HG03045 (cell line): ENCODE data around the gene CHST8.
"Not testable (repeated sequence)": the region's sequence is repeated elsewhere in the genome, so short reads cannot be mapped to it uniquely, and the experiment has no call there.

ENCODE experiments used
- ATAC-seq: cut with Tn5 transposase; IDR thresholded peaks from one replicate; pipeline ENCODE4 v1.9.1; 2021; ENCODE audit warnings: mild to moderate bottlenecking, moderate library complexity; ENCODE audit not compliant: unreplicated experiment

Gene CHST8, protein sequence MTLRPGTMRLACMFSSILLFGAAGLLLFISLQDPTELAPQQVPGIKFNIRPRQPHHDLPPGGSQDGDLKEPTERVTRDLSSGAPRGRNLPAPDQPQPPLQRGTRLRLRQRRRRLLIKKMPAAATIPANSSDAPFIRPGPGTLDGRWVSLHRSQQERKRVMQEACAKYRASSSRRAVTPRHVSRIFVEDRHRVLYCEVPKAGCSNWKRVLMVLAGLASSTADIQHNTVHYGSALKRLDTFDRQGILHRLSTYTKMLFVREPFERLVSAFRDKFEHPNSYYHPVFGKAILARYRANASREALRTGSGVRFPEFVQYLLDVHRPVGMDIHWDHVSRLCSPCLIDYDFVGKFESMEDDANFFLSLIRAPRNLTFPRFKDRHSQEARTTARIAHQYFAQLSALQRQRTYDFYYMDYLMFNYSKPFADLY

DNA sequence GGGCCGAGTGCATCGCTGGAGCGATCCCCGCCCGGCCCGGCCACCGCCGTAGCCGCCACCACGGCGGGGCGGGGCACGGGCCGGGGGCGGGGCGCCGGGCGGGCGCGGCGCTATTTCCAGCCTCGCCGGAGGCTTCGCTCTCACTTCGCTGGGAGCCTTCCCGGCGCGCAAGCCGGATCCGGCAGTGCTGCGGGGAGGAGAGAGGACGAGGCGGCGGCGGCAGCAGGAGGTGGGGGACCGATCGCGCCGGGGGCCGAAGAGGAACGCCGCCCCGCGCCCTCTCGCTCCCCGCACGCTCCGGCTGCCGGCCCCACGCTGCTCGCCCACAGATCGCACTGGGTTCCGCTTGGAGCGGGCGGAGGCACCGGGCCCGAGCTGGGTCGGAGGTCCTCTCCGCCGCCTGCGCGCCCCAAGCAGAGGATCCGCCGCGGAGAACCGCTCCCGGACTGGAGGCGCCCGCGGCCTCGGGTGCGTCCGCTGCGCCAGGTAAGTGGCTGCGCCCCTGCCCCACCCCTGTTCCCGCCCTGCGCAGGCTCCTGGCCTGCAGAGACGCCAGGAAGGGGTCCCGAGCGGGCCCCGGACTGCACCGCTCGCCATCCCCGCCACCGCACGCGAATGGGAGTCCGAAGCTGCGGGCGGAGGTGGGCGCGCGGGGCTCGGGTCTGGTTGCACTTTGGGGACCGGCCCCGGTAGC is at the start of gene CHST8:
CHST8 (plus strand) TSS at position 143 of the 694 bp plus-strand sequence. CDS start 67,309 bp downstream, outside the sequence.
- no peak for ATAC-seq

DNA sequence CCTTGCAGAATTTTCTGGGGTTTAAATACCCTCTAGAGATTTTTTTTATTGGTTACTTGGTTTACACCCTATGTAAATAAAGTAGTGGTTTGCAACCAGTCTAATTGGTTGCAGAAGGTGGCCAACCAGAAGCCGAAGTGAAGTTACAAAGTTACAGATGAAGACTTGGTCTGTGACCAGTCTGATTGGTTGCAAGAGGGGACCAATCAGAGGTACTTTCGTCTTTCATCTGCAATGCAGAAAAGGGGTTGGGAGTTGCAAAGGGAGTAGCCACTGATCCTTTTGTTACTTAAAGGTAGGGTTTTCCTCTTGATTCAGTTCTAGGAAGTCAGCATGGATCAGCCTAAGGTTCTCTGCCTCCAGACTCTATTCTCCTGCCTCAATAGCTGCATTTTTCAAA is 48.8 kb upstream of the CHST8 start:
- ATAC-seq = no peak

DNA sequence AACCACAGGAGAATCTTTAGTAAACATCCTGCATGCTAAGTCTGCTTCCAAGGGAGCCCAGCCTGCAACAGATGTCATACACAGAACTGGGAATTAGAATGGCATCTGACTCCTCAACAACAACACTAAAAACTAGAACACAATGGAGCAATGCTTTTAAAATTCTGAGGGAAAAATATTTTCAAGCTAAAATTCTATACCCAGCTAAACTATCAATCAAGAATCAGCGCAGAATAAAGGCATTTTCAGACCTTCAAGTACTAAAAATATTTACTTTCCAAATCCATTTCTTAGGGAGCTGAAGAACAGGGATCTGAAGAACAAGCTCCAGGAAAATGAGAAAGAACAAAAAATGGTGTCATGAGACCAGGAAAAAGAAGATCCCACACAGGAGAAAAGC is 46.9 kb upstream of the CHST8 start:
- no peak for ATAC-seq

DNA sequence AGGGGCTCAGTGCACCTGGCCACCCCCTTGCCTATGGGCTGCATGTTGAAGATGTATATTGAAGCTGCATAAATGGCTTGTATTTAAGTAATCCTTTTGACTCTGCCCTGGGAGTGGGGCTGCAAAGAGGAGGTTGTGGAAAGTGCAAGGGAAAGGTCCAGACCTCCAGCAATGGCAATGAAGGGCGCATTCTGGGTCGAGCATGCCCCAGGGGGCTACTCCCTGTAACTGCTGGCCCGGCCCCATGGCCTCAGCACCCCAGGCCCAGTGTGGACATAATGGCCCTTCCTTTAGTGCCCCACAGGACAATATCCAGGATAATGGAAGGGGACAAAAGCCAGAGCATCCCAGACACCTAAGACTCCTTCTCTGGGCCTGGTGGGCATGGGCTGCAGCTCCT is 43.1 kb upstream of the CHST8 start:
- ATAC-seq = no peak

DNA sequence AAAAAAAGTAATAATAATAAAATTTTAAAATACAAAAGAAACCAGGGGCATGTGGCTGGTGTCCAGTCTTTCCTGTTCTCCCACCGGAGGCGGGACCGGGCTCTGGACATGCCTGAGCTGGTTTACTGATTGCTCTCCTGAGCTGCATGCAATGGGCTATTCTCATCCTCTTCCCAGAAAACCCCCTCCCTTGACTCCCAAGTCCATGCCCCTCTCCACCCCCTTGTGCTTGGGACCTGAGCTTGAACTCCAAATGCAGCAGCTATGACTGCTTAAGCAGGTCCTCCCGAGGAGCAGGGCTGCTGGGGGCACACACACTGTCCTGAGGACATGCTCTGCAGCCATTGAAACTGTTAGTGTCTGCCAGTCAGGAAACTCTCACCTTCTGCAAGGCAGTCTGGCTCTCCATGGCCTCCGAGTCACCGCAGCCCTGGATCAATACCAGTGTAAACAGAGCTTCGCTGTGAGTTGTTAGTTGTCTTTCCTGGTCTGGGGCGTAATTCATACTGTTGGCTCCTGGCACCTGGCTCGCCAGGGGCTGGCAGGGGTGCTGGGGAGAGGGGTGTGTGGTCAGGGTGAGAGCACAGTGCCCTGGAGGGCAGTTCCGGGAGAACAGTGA is 41.6 kb upstream of the CHST8 start:
- no peak for ATAC-seq

DNA sequence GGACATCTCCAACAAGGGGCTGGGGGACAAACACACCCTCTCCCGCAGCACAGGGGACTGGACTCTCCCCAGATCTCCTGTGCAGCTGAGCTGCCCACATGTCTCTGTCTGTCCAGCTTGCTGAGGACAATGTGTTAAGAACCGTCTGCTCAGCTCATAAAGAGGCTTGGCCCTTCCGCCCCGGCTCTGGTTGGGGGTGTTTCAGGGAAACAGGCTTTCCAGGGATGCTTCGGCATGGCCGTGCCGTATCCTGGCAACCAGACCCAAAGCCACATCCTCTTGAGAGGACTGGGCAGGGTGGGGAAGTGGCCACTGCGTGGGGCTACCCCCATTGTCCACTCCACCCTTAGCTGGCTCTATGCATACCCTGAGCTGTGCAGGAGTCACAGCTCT is 41.1 kb upstream of the CHST8 start:
- no peak for ATAC-seq

DNA sequence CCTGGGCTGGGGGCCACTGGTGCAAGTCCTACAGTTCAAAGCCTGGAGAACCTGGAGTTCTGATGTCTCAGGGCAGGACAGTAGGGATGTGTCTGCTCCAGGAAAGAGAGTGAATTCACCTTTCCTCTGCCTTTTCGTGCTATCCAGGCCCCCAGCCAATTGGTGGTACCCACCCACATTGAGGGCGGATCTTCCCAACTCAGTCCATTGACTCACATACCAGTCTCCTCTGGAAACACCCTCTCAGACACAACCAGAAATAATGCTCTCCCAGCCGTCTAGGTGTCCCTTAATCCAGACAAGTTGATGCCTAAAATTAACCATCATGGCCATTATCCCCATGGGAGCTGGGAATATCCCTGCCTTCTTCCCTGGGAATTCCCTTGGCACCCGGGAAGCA is 38.8 kb upstream of the CHST8 start:
- no peak for ATAC-seq

DNA sequence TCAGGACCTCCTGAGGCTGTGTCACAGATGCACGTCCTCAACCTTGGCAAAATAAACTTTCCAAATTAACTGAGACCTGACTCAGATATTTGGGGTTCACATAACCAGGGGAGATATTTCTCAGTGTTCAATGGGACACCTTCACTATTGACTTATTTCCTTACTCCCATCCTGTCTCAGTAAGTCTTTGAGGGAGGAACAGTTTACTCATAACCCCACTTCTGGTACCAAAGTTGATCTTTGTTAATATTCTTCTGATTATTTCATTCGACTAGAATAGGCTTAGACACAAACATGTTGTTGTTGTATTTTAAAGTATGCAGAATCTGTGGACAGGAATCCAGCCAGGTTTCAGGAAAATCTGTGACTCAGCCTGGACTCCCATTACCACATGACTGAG is 34.6 kb upstream of the CHST8 start:
- ATAC-seq = no peak

DNA sequence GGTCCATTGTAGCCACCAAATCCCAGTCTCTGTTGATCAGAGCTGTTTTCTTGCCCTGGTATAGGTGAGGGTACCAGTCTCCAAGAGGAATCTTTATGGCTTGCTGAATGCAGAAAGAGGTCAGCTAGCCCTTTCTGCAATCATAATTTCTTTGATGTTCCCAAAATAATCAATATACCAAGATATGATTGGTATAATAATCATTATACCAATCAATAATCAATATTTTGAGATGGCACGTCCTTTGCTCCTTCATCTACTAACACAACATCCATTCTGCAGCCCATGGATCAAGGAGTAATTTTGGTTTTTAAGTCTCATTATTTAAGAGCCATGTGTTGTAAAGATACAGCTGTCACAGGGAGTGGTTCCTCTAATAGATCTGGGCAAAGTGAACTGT is 31.5 kb upstream of the CHST8 start:
- no peak for ATAC-seq

DNA sequence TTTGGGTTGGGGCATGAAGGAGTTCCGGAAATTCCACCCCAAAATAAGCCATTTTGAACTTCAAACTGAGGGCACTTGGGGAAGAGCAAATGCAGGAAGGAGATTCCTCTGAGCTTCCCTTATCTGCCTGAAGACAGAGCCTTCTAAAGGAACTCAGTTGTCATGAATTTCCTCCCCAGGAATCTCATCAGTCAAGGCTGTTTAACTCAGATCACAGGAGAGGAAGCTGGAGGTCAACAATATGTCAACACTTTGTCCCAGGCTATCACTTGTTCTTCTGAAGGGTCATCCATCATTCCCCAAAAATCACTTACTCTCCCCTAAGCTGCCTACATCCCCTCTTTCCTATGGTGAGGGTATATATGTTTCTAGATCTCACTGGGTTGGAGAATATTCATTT is 26.0 kb upstream of the CHST8 start:
- ATAC-seq = no peak

DNA sequence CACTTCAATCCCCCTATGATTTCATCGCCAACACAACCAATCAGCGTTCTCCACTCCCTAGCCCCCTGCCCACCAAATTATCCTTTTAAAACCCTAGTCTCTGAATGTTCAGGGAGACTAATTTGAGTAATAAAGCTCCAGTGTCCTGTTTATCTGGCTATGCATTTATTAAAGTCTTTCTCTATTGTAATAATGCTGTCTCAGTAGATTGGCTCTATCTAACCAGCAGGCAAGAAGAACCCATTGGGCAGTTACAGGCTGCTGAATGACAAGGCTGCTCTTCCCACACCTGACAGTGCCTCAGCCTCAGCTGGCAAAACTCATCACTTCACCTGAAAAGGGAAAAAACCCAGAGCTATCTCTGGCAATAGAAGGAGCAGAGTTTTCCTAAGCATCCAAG is 20.2 kb upstream of the CHST8 start:
- no peak for ATAC-seq

DNA sequence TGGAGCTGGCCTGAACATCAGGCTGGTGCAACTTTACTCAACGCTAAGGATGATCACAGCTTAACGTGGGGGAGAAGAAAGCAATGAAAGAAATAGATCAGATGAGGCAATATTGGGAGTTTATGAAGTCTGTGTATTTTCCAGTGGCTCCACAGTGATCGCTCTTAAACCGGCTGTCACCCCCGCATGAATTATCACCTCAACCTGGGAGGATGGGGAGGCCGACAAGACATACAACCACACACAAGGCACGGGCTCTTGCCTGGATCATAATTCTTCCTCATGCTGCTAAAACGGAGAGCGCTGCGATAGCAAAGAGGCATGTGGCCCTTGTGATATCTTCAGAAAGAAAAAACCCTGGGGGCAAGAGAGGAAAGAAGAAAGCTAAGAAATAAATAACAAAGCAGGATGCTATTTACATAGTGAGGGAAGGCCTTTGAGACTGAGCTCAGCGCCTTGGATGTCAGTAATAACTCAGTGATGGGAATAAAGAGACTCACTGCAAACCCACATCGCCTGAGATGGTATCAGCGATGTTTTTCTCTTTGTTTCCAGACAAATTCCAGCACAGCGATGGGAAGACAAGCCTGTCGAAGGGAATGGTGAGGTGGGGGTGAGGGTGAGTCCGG is 19.1 kb upstream of the CHST8 start:
- no peak for ATAC-seq

DNA sequence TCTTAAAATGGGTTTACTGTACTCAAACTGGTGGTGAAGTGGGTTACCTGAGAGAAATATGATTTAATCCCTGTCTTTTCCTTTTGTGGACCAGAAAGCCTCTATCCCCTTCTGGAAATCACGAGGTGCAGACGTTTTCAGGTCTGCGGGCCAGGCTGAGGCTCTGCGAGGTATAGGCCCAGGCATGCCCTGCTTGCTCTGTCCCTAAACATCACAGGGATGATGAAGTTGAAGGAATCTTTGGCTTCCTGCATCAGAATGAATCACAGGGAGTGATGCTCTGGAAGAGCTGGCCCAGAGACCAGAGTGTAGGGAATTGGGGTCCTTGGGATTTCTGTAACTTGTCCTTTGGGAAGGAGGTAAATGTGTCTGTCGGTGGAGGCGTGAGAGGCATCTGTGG is 18.4 kb upstream of the CHST8 start:
- ATAC-seq = no peak

DNA sequence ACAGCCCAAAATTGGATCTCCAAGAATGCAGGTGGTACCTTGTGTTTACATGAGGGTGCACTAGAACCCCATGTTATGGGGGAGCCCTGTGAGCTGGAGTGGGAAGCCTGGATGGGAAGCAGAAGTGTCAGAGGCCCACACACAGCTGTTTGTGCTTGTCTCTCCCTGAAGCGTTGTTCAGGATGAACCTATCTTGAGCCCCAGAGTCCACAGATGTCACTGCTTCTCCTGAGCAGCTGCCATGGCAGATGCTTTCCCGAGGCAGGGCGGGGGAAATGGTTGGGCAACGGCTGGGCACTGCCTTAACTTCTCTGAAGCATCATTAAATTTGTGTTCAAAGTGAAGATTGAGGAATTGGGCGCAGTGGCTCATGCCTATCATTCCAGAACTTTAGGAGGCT is 17.1 kb upstream of the CHST8 start:
- ATAC-seq = no peak

DNA sequence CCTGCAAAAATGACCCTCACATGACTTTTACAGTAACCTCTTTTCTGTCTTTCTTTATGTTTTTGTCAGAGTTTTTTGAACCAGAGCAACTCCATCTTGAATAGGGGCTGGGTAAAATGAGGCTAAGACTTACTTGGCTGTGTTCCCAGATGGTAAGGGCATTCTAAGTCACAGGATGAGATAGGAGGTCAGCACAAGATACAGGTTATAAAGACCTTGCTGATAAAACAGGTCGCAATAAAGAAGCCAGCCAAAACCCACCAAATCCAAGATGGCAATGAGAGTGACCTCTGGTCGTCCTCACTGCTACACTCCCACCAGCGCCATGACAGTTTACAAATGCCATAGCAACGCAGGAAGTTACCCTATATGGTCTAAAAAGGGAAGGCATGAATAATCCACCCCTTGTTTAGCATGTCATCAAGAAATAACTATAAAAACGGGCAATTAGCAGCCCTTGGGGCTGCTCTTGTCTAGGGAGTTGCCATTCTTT is 15.9 kb upstream of the CHST8 start:
- ATAC-seq = not testable (repeated sequence)

DNA sequence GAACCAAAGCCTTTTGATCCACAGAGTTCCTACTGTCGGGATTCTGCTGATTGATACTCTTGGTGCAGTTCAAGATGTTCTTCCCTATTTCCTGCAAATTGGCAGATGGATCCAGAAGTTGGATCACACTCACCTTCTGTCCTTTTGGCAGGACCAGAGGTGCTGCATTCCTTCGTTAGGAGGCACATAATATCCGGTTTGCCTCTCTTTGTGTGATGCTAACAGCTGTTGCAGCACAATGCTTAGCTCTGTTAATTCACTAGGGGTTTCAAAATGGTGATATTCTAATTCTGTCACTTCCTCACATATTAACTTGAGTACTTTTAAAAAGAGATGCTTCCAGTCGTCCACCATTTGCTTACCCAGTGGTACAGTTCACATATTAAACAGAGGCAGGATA is 15.2 kb upstream of the CHST8 start:
- no peak for ATAC-seq

DNA sequence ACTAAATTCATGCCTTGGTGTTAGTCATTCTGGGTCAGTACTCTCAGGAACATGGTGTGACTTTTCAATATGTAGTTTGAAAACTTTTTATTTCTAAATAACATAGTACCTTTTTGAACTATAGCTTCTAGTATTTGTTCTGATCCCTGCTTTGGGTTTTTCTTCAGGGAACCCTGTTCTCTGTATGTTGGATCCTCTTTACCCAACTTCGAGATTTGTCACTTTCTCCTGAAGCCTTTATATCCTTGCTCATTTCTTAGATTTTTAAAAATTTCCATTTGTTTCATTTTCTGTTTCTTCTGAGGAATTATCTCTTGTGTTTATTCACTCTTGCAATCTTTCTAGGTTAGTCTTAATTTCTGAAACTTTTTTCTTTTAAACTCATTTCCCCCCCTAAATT is 12.4 kb upstream of the CHST8 start:
- ATAC-seq = no peak

DNA sequence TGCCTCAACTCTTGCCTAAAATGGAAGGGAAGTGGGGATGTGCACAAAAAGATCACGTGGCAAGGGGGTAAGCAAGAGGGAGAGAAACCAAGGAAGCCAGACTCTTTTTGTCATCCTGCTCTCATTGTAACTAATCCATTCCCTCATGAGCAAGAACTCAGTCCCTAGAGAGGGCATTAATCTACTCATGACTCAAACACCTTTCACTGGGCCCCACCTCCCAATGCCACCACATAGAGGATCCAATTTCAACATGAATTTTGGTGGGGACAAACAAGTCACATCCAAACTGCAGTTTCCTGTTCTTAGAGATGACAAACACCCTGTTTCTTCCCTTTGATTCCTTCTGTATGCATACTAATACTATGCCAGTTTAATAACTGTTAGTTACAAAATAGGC is 11.2 kb upstream of the CHST8 start:
- no peak for ATAC-seq

DNA sequence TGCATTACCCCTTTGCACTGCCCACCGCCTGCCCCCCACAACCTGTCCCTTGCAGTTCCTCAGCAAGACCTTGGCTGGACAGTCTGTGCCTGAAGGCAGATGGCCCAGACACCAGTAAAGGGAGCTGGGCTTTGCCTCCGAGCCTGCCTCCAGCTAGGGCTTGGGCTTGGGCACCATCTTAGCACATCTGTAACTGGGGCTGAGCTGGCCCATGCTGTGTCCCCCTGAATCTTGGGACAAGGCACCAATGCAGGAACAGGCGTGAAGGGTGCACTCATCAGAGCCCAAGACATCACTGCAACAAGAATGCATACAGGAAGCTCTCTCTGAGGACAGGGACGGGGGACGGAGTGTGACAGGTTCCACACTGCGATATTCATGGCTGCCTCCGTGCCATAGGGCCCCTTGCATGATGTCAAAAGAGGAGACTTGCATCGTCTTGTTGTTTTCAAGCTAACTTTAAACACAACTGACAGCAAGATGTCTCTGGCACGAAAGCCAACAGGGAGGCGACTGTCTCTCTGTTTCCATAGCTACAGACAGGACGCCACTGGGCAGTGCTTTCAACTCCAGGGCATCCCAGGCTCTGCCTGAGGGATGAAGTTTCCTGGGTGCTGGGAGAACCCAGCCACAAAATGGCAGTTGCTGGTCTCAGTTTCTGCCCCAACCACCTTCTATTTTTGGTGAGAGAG is 8.7 kb upstream of the CHST8 start:
- ATAC-seq = no peak

DNA sequence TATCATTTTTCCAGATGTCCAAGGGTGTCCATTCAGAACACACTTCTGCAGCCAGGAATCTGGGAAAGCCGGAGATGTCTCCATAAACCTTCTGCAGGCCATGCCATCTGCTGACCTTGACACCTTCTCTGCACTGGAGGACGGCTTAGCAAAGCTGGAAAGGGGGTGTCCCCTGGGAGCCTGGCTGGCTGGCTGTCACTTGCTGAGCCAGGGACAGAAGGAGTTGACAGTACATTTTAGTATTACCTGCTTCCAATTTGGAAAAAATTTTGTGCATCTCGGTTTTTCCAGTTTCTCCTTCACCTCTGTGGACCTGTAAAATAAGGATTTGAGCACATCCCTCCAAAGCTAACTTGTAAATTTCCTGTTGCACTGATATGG is 8.1 kb upstream of the CHST8 start:
- ATAC-seq = no peak

DNA sequence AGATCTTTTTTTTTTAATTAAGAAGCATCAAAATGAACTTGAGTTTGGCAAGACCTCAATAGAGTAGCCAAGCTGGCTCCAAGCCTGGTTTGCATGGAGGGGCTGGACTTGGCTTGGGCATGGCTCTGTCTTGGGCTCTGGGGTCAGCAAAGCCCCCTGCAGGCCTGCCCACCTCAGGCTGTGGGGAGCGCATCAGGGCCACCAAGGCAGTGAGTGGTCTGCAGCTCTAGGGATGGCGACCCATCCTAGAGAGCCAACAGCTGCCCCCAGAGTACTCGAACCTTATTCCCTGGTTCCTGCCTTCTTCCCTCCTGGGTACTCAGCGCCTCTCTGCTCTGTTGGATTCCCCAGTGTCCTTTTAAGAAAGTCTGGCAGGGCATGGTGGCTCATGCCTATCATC is 5.4 kb upstream of the CHST8 start:
- ATAC-seq = no peak
